Measurements from ENCODE around the gene HOXA7.

The HOXA7 gene

DNA sequence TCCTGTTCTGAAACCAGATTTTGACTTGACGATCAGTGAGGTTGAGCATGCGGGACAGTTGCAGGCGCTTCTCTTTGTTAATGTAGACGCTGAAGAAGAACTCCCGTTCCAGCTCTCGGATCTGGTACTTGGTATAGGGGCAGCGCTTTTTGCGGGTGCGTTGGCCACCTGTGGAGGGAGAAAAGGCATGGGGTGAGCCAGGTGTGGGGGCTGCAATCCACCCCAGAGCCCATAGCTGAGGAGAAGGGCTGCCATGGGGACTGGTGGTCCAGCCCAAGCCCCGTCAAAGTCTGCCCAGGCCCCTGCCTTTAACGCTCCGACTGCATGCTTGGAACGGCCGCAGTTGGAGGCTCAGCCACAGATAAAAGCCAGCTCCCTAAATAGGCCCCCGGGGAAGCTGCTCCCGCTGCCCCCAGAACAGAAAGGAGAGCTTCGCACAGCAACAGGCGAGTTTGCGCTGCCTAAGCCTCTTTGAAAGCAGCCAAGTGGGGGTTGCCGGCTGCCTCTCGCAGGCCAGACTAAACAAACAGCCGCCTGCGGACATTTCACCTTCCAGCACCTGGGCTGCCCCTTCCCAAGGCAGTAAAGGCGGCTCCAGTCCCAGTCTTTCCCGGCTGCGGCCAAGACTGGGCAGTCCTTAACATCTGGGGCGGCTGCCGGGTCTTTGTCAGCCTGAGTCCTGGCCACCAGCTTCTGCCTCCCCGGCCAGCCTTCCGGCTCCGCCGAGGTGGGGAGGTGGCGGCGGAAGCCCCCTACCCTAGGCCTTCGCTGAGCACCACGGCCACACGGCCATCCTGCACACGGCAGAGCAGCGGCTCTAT, 26.6 kb upstream of the HOXA7 start:
- no peak for DNase-seq

DNA sequence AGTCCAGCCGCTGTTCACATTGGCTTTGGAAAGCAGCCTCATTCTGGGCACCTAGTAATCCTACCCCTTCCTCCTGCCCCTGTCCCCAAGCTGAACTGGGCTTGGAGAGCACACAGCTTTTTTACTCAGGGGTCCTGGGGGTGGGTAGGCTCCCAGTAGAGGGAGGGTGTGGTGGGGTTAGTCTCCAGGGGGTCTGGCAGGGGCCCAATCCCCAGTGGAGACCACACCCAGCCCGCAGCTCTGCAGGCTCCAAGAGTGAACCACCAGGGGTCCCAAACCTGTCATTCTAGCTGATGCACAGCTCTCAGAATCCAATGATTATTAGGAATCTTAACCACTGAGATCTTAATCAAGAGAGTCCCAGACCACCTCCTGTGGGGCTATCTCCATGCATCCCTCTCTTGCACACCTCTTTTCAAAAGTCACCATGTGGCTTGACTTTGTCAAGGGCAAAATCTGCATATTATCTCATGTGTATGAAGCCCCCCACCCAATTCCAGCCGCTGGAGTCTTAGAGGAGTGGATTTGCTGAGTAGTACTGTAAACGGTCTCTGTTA, 25.9 kb upstream of the HOXA7 start:
- DNase-seq, result no peak

DNA sequence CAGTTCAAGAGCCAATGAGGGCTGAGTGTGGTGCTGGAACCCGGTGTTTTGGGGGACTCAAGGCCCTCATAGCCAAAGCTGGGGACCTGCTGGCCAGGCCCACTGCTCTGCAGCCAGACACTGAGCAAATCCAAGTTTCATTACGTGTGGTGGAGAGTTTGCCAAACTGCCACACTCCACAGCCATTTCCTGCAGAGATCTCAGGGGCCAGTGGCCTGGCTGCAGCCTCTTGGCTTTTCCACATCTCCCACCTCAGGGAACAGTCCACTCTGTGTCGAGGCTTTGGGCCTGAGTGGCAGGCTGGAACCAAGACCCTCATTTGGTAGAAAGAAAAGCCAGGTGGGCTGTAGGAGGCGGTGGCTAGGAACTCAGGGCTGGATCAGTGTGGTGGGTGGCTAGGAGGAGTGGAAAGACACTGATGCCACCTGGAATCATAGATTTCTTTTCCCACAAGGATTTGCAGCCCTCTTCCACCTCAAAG, 25.4 kb upstream of the HOXA7 start:
- DNase-seq, result no peak

DNA sequence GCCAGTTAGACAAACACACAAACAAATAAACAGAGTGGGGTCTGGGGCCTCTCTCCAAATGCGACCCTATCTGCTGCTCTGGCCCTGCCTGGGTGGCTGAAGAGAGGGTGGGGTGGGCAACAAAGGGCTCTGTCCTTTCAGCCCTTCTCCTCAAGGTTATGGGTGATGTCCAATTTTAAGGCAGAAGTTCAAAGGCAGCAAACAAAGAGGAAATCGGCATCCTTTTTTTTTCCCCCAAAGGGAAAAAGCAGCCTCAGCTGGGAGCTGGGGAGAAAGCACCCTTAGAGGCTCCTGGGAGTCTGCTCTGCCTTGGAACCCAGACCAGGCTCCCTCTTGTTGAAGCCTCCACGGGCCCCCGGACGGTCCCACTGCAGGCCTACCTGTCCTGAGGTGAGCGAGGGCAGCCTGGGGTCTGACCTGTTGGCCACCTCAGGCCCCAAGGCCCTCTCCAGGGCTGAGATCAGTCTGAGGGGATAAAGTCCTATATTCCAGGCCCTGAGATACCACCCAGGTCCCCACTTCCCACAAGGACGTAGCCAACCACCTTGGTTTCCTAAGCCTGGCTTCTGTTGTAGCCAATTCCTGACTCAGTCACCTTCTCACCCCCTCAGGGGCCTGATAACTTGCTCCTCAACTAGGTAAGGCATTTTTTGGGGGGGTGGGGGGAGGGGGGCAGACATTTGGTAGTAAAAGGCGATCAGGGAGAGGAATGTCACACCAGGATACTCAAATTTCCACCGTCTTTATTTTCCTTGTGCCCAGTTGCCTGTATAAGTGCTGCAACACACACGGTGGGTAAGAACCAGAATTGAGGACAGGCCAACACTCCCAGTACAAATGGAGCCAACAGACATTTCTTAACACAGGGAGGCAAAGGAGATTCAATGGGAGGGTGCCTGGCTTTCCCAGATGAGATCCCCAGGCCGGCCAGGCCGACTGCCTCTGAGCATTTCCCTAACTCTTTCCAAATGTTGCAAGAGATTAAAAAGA, 24.3 kb upstream of the HOXA7 start:
- DNase-seq, result no peak

DNA sequence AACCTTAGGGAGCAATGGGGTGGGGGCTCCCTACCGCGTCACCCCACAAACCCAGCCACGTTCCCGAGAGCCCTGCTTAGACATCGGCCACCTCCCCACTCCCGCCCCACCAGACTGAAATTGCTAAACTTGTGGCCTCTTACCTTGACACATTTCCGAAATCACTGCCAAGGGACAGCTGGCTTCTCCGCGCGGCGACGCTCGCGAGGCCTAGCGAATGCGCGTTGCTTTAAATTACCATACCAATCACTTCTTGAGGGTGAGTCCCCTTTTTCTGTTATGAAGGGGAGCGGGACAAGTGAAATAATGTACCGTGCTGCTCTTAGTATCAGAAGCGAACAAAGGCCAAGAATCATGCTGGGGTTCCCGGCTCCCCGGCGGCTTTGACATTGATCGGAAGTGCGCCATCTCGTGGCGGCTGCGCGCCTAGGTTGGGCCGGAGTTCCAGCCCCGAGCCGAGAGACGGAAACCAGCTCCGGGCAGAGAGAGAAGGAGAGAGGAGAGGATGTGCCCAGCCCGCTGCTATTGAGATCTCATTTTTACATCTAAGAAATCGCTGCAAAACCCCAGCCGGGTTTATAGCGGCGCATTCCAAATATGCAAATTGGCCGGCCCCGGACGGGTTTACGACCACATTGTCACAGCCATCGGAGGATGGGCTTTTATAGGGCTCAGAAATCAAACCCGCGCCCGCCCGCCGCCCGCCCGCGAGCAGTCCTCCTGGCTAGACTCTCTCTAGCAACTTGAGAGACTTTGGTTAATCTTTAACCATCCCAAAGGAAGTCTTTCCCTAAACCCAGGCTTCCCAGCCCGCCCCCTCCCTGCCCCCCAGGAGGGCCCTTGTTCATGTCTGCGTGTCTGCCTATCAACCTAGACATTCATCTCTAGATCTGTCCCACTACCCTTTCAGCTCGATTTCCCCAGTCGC, 23.3 kb upstream of the HOXA7 start:
- DNase-seq, result peak in 11 of 51 donors; percentile 2 to 34 (median 13)

DNA sequence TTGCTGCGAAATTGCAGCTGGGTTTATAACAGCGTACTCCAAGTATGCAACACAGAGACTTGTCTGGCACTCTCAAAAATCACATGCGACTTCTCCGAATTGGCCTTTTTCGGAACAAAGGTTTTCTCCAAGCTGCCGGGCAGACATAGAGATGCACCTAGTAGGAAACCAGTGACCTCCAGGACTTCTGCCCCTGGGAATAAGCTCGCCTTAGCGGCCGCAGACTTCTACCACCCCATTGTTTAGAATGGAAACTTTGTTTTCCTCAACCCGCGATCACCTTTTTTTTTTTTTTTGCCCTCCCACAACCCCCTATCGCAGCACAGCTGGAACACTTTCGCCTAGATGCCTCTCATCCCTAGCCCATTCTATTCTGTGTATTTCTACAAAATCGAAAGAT, 22.6 kb upstream of the HOXA7 start:
- no peak for DNase-seq

DNA sequence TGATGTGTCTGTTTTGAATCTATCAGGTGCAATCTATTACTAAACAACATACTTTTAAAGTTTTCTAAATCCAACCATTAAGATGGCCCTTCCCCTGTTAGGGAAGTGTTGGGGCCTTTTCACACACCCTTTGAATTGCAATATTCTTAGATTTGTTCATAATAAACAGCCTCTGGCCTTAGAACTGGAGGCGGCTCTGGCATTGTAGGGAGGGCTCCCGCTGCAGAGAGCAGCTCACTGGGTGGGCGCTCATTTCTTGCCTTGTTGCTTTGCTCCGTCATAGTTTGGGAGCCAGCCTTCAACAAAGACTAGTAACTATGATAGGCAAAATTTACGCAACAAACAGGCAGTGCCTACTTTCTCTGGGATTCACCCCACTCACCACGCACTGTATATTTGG, 21.9 kb upstream of the HOXA7 start:
- DNase-seq, result no peak

DNA sequence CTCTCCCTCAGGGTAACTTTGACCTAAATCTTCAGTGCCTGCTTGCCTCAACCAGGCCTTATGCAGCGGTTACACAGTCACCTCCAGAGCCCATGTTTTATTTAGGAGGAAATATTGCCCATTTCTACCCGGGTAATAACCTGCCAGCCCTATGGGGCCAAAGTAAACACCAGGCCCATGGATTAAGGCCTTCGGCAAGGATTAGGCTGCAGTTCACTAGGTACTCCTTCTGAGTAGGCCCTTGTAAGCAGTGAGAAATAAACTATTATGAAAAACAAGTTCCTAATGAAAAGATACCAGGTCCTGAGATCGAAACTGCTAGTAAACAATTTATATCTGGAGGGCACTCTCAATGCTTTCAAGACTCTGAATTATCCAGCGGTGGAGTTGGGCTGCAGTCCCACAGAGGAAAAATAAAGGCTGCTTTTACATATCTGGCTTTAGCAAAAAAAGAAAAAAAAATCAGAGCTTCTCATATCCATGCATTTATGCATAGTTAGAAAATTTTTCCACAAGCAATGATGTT, 21.4 kb upstream of the HOXA7 start:
- no peak for DNase-seq

DNA sequence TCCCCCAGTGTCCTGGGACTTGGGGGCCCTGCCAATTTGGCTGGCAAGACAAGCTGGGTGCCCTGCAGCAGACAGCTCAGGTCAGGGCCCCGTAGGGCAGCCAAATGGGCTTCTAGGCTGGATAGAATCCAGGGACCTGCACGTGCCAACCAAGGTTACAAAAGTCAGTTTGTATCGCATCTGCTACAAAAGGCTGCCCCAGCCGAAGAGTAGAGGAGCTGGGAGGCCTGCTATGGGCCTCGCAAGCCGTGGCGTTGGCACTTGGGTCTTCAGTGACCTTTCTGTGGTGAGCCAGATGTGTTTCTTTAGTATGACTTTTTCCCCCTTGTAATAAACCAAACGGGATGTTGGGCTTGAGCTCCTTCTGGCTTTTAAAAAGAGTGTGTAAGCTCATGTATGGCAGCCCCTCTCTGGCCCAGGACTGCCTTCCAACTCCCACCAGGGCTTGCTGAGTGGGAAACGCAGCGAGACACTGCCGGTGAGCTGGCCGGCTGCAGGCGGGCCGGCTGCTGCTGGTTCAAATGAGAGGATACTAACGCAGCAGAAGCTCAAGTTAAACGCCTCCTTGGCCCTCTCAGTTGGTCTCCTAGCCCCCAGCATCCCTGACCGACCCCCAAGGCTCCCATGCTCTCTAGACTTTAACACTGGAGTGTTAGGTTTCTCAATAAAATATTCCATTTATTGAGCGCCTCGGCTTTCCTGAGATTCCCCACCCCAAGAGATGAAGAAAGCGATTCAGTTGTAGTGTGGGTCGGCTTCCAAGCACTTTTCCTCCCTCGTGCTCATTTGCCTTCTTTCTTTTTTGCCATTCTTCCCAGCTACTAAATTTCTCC, 20.7 kb upstream of the HOXA7 start:
- DNase-seq, result no peak

DNA sequence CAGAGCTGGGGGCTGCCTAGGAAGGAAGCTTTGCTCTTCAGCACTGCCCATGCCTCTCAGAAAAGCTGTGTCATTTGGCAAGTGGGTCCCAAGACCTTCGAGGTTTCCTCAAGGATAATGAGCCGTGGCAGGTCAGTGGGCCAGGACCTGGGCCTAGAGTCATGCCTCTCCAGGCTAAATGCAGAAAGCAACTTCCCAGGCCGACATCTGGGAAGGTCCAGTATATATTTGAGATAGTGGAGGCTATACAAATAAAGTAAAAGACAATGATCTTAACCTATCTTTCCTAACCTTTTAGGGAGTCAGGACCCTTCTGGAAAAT, 20.0 kb upstream of the HOXA7 start:
- no peak for DNase-seq

DNA sequence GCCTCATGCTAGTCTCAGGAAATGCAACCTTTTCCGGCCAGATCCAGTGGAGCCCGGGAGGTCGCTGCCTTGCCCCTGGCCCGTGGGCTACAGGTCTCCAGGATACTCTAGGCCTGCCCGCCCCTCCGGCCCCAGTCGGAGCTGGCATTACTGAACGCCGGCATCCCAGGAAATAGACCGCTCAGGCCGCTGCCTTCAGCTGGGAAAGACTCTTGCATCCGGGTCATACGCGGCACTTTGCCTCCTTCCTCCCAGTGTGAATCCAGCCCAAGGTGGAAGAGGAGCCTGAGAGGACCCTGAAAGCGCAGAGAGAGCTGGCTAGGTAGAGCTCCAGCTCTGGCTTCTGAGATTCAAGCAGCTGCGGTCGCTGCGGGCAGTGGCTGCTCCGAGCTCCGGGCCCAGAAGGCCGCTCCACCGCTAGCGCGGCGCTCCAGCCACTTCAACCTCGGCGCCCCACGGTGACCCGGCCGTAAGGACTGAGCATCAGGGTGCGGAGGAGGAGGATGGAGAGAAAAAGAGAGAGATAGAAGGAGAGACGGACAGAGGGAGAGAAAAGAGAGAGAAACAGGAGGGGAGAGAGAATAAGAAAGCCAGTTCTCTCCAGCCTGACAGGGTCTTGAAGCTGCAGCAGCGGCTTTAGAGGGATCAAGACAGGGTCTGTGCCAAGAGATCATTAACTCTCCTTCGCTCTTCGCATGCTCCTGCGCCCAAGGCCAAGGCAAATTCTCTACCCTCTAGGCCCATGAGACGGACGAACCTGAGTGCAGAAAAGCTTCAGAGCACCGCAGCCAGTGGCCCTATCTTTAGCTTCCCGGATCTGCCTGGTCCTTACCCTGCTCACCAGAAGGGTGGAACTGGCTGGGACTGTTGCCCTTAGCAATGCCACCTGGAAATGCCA, 19.4 kb upstream of the HOXA7 start:
- no peak for DNase-seq

DNA sequence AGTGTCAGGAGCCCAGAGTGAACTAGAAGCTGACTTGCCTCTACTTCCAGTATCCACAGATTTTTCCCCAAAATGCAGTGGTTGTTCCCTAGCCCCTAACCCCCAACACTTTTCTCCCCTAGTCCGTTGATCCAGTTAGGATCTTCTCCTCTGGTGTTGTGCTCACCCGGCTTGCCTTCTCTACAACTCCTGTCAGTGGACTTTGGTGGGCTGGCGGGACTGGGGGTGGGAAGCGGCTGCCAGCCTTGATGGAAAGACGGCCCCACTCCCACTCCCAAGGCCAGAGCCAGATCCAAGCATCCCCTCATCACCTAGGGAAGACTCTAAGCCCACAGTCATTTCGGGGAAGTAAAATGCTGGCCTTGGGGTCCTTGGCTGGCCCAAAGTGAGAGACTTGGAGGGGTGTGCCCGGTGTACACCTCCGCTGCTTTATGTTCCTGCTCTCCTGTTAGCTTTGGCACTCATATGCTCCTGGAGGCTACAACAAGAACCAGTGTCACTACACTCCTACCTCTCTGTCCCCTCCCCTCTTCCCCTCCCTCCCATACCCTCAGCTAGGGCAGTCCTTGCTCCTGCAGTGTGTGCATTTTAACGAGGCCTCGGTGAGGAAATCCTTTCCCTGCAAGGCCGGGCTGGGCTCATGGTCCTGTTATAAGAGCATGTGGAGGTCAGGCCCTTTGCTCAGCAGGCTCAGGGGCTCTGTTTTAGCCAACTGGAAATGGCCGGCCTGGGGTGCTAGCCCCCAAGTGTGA, 18.6 kb upstream of the HOXA7 start:
- no peak for DNase-seq

DNA sequence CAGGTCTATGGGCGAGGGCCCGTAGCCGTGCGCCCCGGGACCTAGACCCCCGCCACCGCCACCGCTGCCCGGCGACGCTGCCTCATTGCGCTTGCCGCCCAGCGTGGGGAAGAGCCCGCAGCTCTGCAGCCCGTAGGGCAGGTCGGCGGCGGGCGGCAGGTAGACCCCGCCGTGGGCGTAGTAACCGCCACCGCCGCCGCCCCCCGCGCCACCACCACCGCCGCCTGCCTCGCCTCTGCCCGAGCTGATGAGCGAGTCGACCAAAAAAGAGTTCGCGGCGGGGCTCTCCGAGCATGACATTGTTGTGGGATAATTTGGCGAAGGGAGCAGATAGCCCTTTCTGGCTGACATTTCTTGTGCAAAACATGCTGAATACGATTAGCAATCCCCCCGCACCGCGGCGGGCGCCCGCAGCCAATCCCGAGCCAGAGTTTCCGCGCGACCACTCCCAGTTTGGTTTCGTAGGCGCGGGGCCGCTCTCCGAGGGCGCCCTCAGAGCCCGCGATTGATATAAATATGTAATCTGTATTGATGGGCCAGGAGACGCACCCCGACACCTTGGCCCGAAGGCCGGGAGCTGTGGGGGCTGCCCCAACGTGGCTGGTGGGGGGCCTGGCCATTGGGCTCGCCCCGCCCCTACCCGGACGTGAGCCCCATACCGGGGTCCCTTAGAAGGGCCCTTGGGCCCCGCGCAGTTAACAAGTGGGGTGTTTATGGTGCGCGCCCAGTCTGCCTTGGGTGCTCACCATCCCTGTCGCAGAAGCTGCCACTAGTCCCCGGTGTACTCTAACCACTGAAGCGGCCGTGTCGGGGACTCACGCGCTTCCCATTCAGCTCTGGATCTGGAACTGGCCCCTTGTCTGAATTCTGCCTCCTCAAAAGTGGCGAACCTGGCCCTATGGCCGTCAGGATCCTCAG, 17.7 kb upstream of the HOXA7 start, which contains the start of gene HOXA10:
Gene HOXA10, minus strand, starts transcription at position 365 of the 918 bp plus-strand sequence. Its CDS starts 14 bp downstream, at position 351.
- no peak for DNase-seq

DNA sequence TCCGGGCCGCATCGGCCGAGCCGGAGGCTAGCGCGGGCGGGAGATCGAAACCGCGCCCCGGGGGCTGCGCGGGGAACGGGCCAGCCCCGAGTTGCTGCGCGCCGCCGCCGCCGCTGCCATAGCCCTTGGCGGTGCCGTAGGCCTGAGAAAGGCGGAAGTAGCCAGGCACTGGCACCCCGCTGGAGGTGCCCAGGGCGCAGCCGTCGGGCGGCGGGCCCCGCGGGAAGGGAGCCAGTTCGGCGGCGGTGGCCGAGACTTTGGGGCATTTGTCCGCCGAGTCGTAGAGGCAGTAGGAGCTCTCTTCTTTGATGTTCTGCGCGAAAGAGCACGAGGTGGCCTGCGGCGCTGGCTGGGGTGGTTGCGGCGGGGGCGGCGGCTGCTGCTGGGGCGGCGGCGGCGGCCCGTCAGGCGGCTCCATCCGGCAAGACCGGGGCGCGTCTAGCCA, 17.1 kb upstream of the HOXA7 start:
- no peak for DNase-seq

DNA sequence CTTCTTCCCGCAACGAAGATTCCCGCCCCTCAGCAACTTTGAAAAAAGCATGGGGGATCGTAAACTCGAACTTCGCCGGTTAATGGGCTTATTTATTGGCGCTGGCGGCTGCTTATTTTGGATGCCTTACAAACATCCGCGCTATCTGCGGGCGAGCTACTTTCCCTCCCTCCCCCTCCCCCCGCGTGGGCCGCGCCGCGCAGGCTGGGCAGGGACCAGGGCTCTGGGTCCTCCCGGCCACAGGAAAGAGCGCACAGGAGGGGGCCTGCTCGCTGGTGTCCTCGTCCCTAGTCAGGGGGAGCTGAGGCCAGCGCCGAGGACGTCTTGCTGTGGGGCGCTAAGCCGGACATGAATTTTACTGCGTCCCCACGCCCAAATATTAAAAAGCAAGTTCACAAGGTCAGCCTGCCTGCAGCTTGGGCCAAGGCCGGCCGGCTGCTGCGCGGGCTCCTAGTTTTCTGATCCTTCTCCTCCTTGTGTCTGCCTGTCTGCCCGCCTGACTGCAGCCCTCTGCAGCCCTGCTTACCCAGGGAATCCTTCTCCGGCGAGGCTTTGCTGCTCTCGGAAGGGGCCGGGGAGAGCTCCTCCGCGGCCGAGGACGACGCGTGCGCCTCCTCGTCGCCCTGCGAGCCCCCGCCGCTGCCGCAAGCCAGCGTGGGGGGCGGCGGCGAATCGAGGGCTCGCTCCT, 16.5 kb upstream of the HOXA7 start:
- DNase-seq, result no peak

DNA sequence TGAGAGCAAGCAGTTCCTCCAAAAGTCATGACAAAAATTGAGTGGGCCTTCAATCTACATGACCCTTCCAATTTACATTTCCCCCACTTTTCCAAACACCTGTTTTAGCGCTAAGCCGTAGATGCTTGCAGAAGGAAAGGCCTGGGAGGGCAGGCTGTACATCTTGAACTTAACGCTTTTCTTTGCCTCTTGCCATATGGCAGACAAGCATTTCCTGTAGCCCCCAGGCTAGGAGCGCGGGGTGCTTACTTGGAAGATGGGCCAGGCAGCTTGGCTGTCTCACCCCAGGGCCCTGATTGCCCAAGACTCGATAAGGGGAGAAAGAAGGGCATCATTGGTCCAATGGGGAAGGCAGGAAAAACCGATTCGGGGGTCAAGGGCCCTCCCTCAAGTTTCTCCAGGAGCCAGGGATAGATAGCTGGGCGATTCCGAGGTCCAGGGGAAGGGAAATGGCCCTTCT, 15.9 kb upstream of the HOXA7 start:
- no peak for DNase-seq

Measured in hypothalamus (tissue), 51 donors.